IPS-NIHi7 (cell line): Measurements from ENCODE around the gene EPS8L2.
"Not testable (repeated sequence)": the region's sequence is repeated elsewhere in the genome, so short reads cannot be mapped to it uniquely, and the experiment has no call there.

Experiments
- DNase-seq: peaks from one replicate; pipeline ENCODE4 v3.0.0; 2012; ENCODE audit warnings: mixed read lengths; ENCODE audit errors: extremely low spot score

Gene EPS8L2

GRCh38 chr11:690244-690643 lies 15.8 kb upstream of the EPS8L2 start:
- DNase-seq = not testable (repeated sequence)

GRCh38 chr11:690738-691633 lies 15.0 kb upstream of the EPS8L2 start:
- no peak for DNase-seq

- no peak for DNase-seq
These were observed 14.1 kb upstream of the EPS8L2 start for GRCh38 chr11:691710-692590.

GRCh38 chr11:692824-693414 lies 13.1 kb upstream of the EPS8L2 start:
- DNase-seq = no peak

- no peak for DNase-seq
These were observed 12.6 kb upstream of the EPS8L2 start for GRCh38 chr11:693415-693831.

GRCh38 chr11:693887-694562 lies 12.0 kb upstream of the EPS8L2 start:
- no peak for DNase-seq

- DNase-seq = peak; percentile 94
These were observed 11.3 kb upstream of the EPS8L2 start, which contains the start of gene DEAF1 for GRCh38 chr11:694563-695287. Gene DEAF1, minus strand, starts transcription at chr11:695222. Its CDS starts 175 bp downstream, at chr11:695047.

GRCh38 chr11:695288-695537 lies 10.8 kb upstream of the EPS8L2 start:
- DNase-seq = no peak

GRCh38 chr11:695538-696248 lies 10.3 kb upstream of the EPS8L2 start, which contains the start of gene TMEM80:
Gene TMEM80, plus strand, starts transcription at chr11:695816. Its CDS starts 12 bp downstream, at chr11:695828.
- DNase-seq = peak; percentile 87

GRCh38 chr11:696955-697491 lies 9.0 kb upstream of the EPS8L2 start:
- DNase-seq = no peak

GRCh38 chr11:697811-698311 lies 8.2 kb upstream of the EPS8L2 start:
- DNase-seq = no peak

- no peak for DNase-seq
These were observed 7.4 kb upstream of the EPS8L2 start for GRCh38 chr11:698493-699115.

- DNase-seq = no peak
These were observed 6.9 kb upstream of the EPS8L2 start for GRCh38 chr11:699116-699508.

- DNase-seq = no peak
These were observed 6.3 kb upstream of the EPS8L2 start for GRCh38 chr11:699753-700152.

GRCh38 chr11:701741-702461 lies 4.1 kb upstream of the EPS8L2 start:
- no peak for DNase-seq

GRCh38 chr11:702462-703461 lies 3.3 kb upstream of the EPS8L2 start:
- no peak for DNase-seq

GRCh38 chr11:703506-703905 lies 2.5 kb upstream of the EPS8L2 start:
- no peak for DNase-seq
